Left kidney (tissue), 2 donors: Measurements from ENCODE around the gene ITK. TPM values are rescaled to one million over a fixed set of nuclear protein-coding genes. Genes with fewer than 3 reads are reported as not detected.
"Not testable (repeated sequence)": the region's sequence is repeated elsewhere in the genome, so short reads cannot be mapped to it uniquely, and the experiment has no call there.

Source experiments
- DNase-seq: peaks from one replicate; pipeline ENCODE4 v3.0.0-alpha.2; 2013
- polyA plus RNA-seq: library from polyadenylated mRNA; unstranded; fragments of 120-200 nt; gene quantifications from one replicate; pipeline ENCODE4 v1.2.1, GENCODE V29; 2013; ENCODE audit not compliant: insufficient read length

Gene ITK
- polyA plus RNA-seq, 1 donor: 0.23 TPM

- DNase-seq: no peak
Observed at GRCh38 chr5:157212307-157212706, 31.7 kb downstream of the ITK start.

- DNase-seq: no peak
Observed at GRCh38 chr5:157213527-157214243, 33.0 kb downstream of the ITK start.

- no peak for DNase-seq
Observed at GRCh38 chr5:157214415-157214814, 33.8 kb downstream of the ITK start.

- no peak for DNase-seq
Observed at GRCh38 chr5:157214861-157215513, 34.3 kb downstream of the ITK start.

- DNase-seq: no peak
Observed at GRCh38 chr5:157215514-157216167, 35.0 kb downstream of the ITK start.

- DNase-seq: no peak
Observed at GRCh38 chr5:157216391-157217142, 35.9 kb downstream of the ITK start.

GRCh38 chr5:157217289-157218024 is 36.8 kb downstream of the ITK start:
- DNase-seq: no peak

- DNase-seq: no peak
Observed at GRCh38 chr5:157219491-157220271, 39.0 kb downstream of the ITK start.

GRCh38 chr5:157221959-157222358 is 41.3 kb downstream of the ITK start:
- no peak for DNase-seq

- no peak for DNase-seq
Observed at GRCh38 chr5:157222506-157223230, 42.0 kb downstream of the ITK start.

- DNase-seq: no peak
Observed at GRCh38 chr5:157225469-157226422, 45.1 kb downstream of the ITK start.

GRCh38 chr5:157230610-157231009 is 50.0 kb downstream of the ITK start:
- DNase-seq: no peak

- no peak for DNase-seq
Observed at GRCh38 chr5:157232706-157233105, 52.1 kb downstream of the ITK start.

- no peak for DNase-seq
Observed at GRCh38 chr5:157233515-157233914, 52.9 kb downstream of the ITK start.

GRCh38 chr5:157236423-157236822 is 55.8 kb downstream of the ITK start:
- DNase-seq: no peak

GRCh38 chr5:157241483-157241882 is 60.8 kb downstream of the ITK start:
- no peak for DNase-seq

- not testable (repeated sequence) for DNase-seq
Observed at GRCh38 chr5:157244704-157245103, 64.1 kb downstream of the ITK start.

GRCh38 chr5:157245476-157245875 is 64.8 kb downstream of the ITK start:
- no peak for DNase-seq

- no peak for DNase-seq
Observed at GRCh38 chr5:157245886-157246285, 65.2 kb downstream of the ITK start.
